ENCODE data around the gene DIPK1C. TPM values are rescaled to one million over a fixed set of nuclear protein-coding genes. Genes with fewer than 3 reads are reported as not detected.
A peak's percentile ranks its signal among the peaks of the same experiment; 100 is the strongest.

The DIPK1C gene
- total and polyA plus RNA-seq, 2 of the 4 experiments (the other 2 are of a cell fraction), result not detected

- H2AFZ ChIP-seq (replicated peaks; ENCODE audit: low read length, poor library complexity), result no peak overlapping the region
- H3K4ac ChIP-seq (ENCODE audit: low read depth, low read length), result no peak overlapping the region
- H3K4me1 ChIP-seq (ENCODE audit: control insufficient read depth, insufficient read depth, low read length), result peaks cover 5% of the 10 kb centered on the region; the same call in 1 of the 2 replicates
- DNase-seq (no peak), ATAC-seq (ENCODE audit: low read depth) (no peak)
- ChIA-PET CTCF (interaction anchor here (0.7 kb wide), 1 partner anchor 59 kb away, joined by 4 read pairs; no protein-coding TSS in a partner anchor), POLR2A (ENCODE audit: unreplicated experiment) (no interaction called here)
- no TSS peak for BruUV-seq (replicated peaks)
- no peak overlapping the region for H4K5ac ChIP-seq (ENCODE audit: low read depth, low read length)
- H3K23ac ChIP-seq (ENCODE audit: low read depth, low read length), result no peak overlapping the region
- no peak overlapping the region for H3K9ac ChIP-seq (ENCODE audit: low read depth, low read length)
- no peak for TF ChIP-seq CEBPB (IDR thresholded peaks at IDR 0.05; ENCODE audit: low read depth, low read length)
- TF ChIP-seq MAFK (IDR thresholded peaks at IDR 0.05; ENCODE audit: low read depth, low read length), result no peak
- no peak for TF ChIP-seq RAD21 (IDR thresholded peaks at IDR 0.05; ENCODE audit: low read length)
- TF ChIP-seq RCOR1 (IDR thresholded peaks at IDR 0.05; ENCODE audit: insufficient replicate concordance, low read length), result no peak
- no peak for TF ChIP-seq RFX5 (IDR thresholded peaks at IDR 0.05; ENCODE audit: low read depth, low read length)
- dilution Hi-C loops (cut with HindIII; ENCODE audit: low sequenced_read_pairs, unreplicated experiment) (no loop called here), intact Hi-C loops (cut with micrococcal nuclease) (loop anchor here (5.0 kb wide), 2 partner anchors 53 to 1848 kb away; no protein-coding TSS in a partner anchor), in situ Hi-C loops (cut with MboI; ENCODE audit: low sequenced_read_pairs) (no loop called here)
- H2BK15ac ChIP-seq (ENCODE audit: low read depth, low read length), result no peak overlapping the region
- H2BK120ac ChIP-seq (ENCODE audit: low read depth, low read length), result no peak overlapping the region
- H3K56ac ChIP-seq (ENCODE audit: extremely low read depth, insufficient read depth, low read length), result no peak overlapping the region
- H2BK20ac ChIP-seq (ENCODE audit: low read depth, low read length), result no peak overlapping the region
- H3K27me3 ChIP-seq (ENCODE audit: control insufficient read depth, insufficient read depth, low read length), result no peaks in the 10 kb centered on the region; the same call in 1 of the 2 replicates
- H2BK5ac ChIP-seq (ENCODE audit: low read depth, low read length, poor library complexity, severe bottlenecking), result no peak overlapping the region
- H2AK5ac ChIP-seq (ENCODE audit: low read depth, low read length), result no peak overlapping the region
- no peak overlapping the region for H3K14ac ChIP-seq (replicated peaks; ENCODE audit: low read depth, low read length)
- H2AK9ac ChIP-seq (replicated peaks; ENCODE audit: low read depth, low read length, poor library complexity), result peak overlapping the region; percentile 7
- peaks cover 16 to 27% of the 10 kb centered on the region in 2 experiments for H3K79me1 ChIP-seq (ENCODE audit: low read depth in 1 of 2, low read length in 2 of 2)
- H3K18ac ChIP-seq (ENCODE audit: low read depth, low read length), result no peak overlapping the region
- H3K4me3 ChIP-seq (ENCODE audit: insufficient read depth, low read depth, low read length), result no peak overlapping the region
- no peak overlapping the region for H3K27ac ChIP-seq (ENCODE audit: insufficient read depth, low read length)
- no peak overlapping the region for H4K91ac ChIP-seq (ENCODE audit: insufficient read depth, low read depth, low read length)
- peaks cover 4% of the 10 kb centered on the region; the same call in 1 of the 2 replicates for H3K9me1 ChIP-seq (ENCODE audit: insufficient read depth, low read length)
- H3K9me3 ChIP-seq (ENCODE audit: control insufficient read depth, insufficient read depth, low read length), result no peaks in the 10 kb centered on the region
- no peaks in the 10 kb centered on the region for H4K20me1 ChIP-seq (ENCODE audit: insufficient read depth, low read length)
- H4K8ac ChIP-seq (ENCODE audit: low read depth in 2 of 2, low read length in 2 of 2), result no peak overlapping the region
- no peak overlapping the region for H3K4me2 ChIP-seq (ENCODE audit: low read depth, low read length)
- 93% methylated on average over 5 of the region's 14 CpGs; no CpG with 5 or more reads in 1 of the 2 experiments for WGBS, 2 experiments (ENCODE audit: extremely low coverage in 2 of 2, insufficient read length in 1 of 2)
- peaks cover 19% of the 10 kb centered on the region for H3K36me3 ChIP-seq (ENCODE audit: control insufficient read depth, insufficient read depth, low read length)
Observed at GRCh38 chr18:74498712-74499627, 41.9 kb upstream of the DIPK1C start.

All from IMR-90 (cell line).